Memory B cell (primary cell): ENCODE results near the gene KNSTRN.
A peak's percentile ranks its signal among the peaks of the same experiment; 100 is the strongest.

Source experiments
- ATAC-seq: fragments of 150-1000 bp; cut with Tn5 transposase; 2 replicates; pipeline ENCODE4 v1.10.0; 2021; ENCODE audit warnings: low read depth, mild to moderate bottlenecking, moderate library complexity
- DNase-seq, 2 donors: peaks; one replicate each; pipeline ENCODE4 v3.0.0; 2022; ENCODE audit warnings: low spot score in 2 of 2
- H3K27ac Mint-ChIP-seq: one replicate; pipeline ENCODE4 v1.8.0; 2022; ENCODE audit warnings: mild to moderate bottlenecking, moderate library complexity, mixed read lengths
- H3K27me3 Mint-ChIP-seq: one replicate; pipeline ENCODE4 v1.8.0; 2022; ENCODE audit warnings: mixed read lengths
- H3K36me3 Mint-ChIP-seq: one replicate; pipeline ENCODE4 v1.8.0; 2022; ENCODE audit warnings: mild to moderate bottlenecking, mixed read lengths
- H3K4me1 Mint-ChIP-seq: one replicate; pipeline ENCODE4 v1.8.0; 2022; ENCODE audit warnings: mixed read lengths
- H3K4me3 Mint-ChIP-seq: one replicate; pipeline ENCODE4 v1.8.0; 2022; ENCODE audit warnings: mild to moderate bottlenecking, moderate library complexity, mixed read lengths
- H3K9me3 Mint-ChIP-seq: one replicate; pipeline ENCODE4 v1.8.0; 2022; ENCODE audit warnings: mixed read lengths

The KNSTRN gene

DNA sequence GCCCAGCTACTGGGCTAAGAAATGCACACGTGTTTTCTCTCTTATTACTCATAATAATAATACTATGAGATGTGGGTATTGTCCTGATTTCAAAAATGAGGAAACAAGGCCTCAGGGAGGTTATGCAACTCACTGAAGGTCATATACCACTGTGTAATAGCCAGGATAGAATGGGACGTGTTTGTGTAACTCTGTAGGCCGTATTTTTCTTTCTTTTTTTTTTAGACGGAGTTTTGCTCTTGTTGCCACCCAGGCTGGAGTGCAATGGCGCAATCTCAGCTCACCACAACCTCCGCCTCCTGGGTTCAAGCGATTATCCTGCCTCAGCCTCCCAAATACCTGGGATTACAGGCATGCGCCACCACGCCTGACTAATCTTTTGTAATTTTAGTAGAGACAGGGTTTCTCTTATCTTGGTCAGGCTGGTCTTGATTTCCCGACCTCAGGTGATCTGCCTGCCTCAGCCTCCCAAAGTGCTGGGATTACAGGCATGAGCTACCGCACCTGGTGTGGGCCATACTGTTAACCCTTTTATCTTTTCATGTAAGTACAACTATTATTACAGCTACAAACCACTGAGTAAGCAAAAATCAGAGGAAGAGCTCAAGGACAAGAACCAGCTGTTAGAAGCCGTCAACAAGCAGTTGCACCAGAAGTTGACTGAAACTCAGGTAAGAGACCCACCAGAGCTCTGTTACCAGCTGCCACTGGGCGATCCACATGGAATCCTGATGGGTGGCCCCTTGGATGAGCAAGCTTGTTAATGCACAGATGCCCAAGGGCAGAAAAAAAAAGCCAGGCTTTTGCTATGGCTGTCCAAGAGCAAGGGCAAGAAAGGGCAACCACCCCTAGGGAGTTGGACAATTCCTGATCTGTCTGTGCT lies 6.7 kb downstream of the KNSTRN start:
- Mint-ChIP-seq H3K9me3 (no peaks in the 10 kb centered on the region), H3K4me1 (no peaks in the 10 kb centered on the region), H3K4me3 (no peak overlapping the region), H3K36me3 (peaks cover 19% of the 10 kb centered on the region), H3K27me3 (no peaks in the 10 kb centered on the region), H3K27ac (peak overlapping the region; percentile 12)
- ATAC-seq (no peak), DNase-seq (no peak)

DNA sequence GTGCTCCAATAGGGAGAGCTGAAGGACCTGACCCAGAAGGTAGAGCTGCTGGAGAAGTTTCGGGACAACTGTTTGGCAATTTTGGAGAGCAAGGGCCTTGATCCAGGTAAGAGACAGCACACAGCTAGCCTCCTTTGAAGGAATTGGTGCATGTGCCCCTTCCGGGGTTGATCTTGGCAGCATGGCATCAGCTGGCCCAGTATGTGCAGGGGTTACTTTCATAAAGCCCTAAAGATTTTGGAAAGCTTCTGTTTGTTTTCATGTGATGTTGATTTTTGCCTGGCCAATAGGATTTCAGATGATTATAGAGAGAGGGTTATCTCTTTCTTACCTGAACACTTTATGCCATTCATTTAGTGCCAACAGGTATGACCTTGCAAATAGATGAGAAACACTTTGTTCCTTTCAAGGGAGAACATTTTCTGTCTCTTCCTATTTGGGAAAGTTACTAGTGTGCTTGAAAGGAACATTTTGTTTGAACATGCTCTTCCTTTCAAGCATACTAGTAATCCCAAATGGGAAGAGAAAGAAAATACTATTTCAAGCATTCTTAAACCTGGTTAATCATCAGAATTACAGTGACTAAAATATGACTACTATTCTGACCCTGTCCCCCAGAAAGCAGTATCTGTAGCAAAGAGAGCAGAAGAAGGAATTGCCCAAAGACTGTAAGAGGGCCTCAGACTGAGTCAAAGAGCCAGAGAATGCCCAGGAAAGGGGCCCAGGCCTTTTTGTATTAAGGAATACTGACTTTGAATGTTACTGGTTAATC lies 7.5 kb downstream of the KNSTRN start:
- Mint-ChIP-seq H3K9me3 (no peaks in the 10 kb centered on the region), H3K4me1 (no peaks in the 10 kb centered on the region), H3K4me3 (no peak overlapping the region), H3K27me3 (no peaks in the 10 kb centered on the region), H3K27ac (peak overlapping the region; percentile 12), H3K36me3 (peaks cover 19% of the 10 kb centered on the region)
- DNase-seq = no peak
- no peak for ATAC-seq

DNA sequence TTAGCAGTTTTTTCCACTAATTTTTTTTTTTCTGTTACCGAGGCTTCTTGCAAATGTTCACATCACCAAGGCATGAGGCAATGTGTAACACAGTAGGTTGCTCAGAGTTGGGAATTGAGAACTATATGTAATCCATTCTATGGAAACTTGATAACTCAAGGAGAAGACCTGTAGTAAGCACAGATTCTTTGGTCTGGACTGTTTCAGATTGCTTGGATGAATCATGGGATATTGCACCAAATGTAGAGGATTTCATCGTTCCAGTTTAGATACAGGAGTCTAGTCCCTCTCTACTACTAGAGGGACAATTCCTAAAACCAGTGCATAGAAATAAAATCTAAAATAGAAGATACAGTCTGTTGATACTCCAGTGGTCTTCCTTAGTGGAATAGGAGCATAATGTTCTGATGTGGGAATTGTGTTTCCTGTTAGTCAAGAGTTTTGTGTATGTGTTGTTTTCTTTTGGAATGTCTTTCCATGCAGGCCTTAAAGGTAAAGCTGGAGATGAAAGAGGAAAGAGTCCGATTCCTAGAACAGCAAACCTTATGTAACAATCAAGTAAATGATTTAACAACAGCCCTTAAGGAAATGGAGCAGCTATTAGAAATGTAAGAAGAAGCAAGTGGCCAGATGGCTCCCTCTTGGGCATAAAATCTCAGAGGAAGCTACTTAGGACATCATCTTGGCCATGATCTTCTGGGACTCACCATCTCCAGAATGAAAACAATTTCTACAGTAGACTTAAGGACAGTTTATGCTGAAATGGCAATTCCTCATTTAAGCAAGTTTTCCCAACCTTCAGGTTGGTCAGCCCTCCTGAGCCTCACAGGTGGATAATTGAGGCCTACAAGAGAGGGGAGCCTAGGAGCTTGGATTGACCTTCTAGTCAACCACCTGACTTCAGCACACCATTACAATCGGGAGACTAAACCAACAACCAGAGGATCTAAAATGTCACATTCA lies 10.7 kb downstream of the KNSTRN start:
- Mint-ChIP-seq H3K9me3 (no peaks in the 10 kb centered on the region), H3K27me3 (no peaks in the 10 kb centered on the region), H3K27ac (no peak overlapping the region)

DNA sequence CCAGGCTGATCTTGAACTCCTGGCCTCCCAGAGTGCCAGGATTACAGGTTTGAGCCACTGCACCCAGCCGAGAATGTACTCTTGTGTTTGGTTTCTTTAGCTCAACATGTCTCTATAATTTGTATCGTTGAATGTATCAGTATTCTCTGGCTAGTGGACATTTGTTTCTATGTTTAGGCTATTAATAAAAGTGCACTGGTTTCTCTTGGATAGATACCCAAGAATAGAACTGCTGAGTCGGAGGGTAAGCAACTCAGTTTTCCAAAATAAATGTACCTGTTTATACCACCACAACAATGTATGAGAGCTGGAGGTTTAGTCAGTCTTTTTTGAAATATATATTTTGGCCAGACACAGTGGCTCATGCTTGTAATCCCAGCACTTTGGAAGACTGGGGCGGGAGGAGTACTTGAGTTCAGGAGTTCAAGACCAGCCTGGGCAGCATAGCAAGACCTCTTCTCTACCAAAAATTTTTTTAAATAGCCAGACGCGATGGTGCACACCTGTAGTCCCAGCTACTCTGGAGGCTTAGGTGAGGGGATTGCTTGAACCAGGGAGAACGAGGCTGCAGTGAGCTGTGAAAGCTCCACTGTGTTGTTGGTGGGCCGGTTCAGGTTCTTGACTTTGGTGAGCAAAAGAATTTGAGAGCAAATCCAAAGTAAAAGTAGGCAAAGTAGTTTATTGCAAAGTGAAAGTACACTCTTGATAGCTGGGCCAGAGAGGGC lies 15.3 kb downstream of the KNSTRN start:
- H3K36me3 Mint-ChIP-seq = peaks cover 6% of the 10 kb centered on the region
- H3K27ac Mint-ChIP-seq = no peak overlapping the region
- peaks cover 11% of the 10 kb centered on the region for H3K4me1 Mint-ChIP-seq
- H3K9me3 Mint-ChIP-seq = no peaks in the 10 kb centered on the region
- no peak for DNase-seq
- no peak for ATAC-seq
- peak overlapping the region; percentile 19 for H3K4me3 Mint-ChIP-seq
- H3K27me3 Mint-ChIP-seq = no peaks in the 10 kb centered on the region

More for the DNA sequence above, 10.7 kb downstream of the KNSTRN start:
- DNase-seq = no peak
- peaks cover 12% of the 10 kb centered on the region for H3K36me3 Mint-ChIP-seq
- no peak for ATAC-seq
- no peak overlapping the region for H3K4me3 Mint-ChIP-seq
- H3K4me1 Mint-ChIP-seq = peaks cover 3% of the 10 kb centered on the region

DNA sequence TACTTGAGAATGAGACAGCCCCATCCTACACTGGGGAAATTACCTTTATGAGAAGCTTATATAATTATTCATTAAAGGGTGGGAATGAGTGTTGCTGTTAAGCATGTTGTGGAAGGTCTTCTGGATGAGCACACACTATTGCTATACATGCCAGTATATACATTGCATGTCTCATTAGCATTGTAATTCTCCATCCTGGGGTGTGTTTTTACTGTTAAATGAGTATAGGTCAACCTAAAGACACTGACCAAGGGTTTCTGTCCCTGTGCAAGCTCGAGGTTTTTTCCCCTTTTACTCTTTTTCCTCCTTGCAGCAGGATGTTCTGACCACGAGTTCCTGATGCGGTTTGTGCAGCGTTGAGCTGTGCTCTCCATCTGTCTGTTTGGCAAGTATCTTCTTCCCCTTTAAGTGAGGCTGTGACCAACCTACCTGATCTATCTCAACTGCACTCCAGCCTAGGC lies 15.9 kb downstream of the KNSTRN start:
- DNase-seq = no peak
- Mint-ChIP-seq H3K9me3 (no peaks in the 10 kb centered on the region), H3K36me3 (peaks cover 3% of the 10 kb centered on the region), H3K4me1 (peaks cover 11% of the 10 kb centered on the region), H3K27ac (no peak overlapping the region), H3K27me3 (no peaks in the 10 kb centered on the region), H3K4me3 (peak overlapping the region; percentile 71)
- ATAC-seq = peak; percentile 95

DNA sequence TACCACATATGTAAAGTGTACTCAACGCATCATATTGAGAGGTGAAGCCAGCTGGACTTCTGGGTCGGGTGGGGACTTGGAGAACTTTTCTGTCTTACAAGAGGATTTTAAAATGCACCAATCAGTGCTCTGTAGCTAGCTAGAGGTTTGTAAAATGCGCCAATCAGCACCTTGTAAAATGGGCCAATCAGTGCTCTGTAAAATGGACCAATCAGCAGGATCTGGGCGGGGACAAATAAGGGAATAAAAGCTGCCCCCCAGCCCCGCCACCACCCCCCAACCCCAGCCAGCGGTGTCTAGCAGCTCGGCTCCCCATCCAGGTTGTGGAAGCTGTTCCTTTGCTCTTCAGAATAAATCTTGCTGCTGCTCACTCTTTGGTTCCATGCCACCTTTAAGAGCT lies 16.8 kb downstream of the KNSTRN start:
- Mint-ChIP-seq H3K4me3 (no peak overlapping the region), H3K36me3 (no peaks in the 10 kb centered on the region), H3K9me3 (no peaks in the 10 kb centered on the region), H3K27me3 (no peaks in the 10 kb centered on the region), H3K4me1 (peaks cover 11% of the 10 kb centered on the region), H3K27ac (no peak overlapping the region)
- DNase-seq (no peak), ATAC-seq (no peak)

DNA sequence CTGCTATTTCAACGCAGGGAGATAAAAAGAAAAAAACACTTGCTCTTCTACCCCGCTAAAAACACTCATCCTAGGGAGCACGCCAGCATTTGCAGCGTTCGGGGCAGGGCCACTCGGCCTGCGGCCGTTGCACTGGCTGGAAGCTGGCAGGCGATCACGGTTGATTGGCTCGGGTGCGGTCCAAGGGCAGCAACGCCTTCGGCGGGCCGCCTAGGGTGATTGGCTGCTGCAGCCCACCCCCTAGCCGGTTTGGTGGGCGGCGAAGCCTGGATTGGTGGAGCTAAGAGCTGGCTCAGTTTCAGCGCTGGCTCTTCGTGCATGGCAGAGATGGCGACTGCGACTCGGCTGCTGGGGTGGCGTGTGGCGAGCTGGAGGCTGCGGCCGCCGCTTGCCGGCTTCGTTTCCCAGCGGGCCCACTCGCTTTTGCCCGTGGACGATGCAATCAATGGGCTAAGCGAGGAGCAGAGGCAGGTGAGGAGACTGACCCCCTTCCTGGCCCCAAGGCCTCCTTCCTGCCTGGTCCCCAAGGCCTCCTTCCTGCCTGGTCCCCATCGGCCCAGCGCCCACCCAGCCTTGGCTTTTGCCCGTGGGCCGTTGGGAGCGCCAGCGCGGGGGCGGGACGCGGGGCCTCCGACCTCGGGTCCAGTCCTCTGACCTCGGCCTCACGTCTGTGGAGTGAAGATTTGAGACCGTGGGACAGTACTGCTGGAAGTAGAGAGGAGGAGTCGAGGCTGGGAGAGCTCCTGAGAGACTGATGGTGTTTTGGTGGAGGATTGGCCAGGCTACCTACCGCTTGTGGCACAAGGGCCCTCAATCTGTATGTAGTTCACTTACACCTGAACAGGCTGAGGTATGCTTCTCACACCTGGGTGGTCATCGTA lies 23.2 kb downstream of the KNSTRN start, which contains the start of gene IVD:
Gene IVD, plus strand, starts transcription at position 295 of the 881 bp plus-strand sequence. Its CDS starts 33 bp downstream, at position 328.
- peaks cover 4% of the 10 kb centered on the region for H3K36me3 Mint-ChIP-seq
- H3K27me3 Mint-ChIP-seq = no peaks in the 10 kb centered on the region
- H3K4me3 Mint-ChIP-seq = peak within 1 kb of the TSS; percentile 88
- DNase-seq (peak; percentile 65 to 66), ATAC-seq (peak; percentile 91)
- H3K9me3 Mint-ChIP-seq = no peaks in the 10 kb centered on the region
- H3K4me1 Mint-ChIP-seq = peaks cover 21% of the 10 kb centered on the region
- peak within 1 kb of the TSS; percentile 87 for H3K27ac Mint-ChIP-seq

DNA sequence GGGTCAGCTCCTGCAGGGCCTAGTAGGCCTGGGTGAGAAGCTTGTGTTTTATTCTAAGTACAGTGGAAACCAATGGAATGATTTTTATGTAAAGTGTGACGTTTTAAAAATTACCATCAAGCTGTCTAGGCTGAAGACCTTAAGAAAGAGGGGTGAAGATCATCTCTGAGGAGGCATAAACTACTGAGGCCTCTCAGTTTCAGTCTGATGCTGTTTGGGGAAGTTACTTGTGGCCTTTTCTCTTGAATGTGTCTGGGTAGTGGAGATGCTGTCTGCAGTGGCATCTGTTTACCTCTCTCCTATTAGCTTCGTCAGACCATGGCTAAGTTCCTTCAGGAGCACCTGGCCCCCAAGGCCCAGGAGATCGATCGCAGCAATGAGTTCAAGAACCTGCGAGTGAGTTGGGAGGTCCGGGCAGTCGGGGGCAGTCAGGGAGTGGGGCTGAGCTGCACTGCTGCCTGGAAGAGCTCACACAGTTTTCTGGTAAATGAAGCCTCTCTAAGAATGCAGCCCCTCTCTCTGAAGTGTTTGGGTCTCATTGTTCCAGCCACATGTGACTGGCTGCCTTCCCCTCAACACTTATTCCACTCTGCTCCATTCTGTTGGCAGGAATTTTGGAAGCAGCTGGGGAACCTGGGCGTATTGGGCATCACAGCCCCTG lies 24.9 kb downstream of the KNSTRN start:
- H3K36me3 Mint-ChIP-seq = peaks cover 18% of the 10 kb centered on the region
- H3K9me3 Mint-ChIP-seq = no peaks in the 10 kb centered on the region
- H3K27ac Mint-ChIP-seq = peak overlapping the region; percentile 22
- H3K4me1 Mint-ChIP-seq = peaks cover 21% of the 10 kb centered on the region
- peak overlapping the region; percentile 72 for H3K4me3 Mint-ChIP-seq
- DNase-seq (peak; percentile 25 to 29), ATAC-seq (peak; percentile 68)
- no peaks in the 10 kb centered on the region for H3K27me3 Mint-ChIP-seq

DNA sequence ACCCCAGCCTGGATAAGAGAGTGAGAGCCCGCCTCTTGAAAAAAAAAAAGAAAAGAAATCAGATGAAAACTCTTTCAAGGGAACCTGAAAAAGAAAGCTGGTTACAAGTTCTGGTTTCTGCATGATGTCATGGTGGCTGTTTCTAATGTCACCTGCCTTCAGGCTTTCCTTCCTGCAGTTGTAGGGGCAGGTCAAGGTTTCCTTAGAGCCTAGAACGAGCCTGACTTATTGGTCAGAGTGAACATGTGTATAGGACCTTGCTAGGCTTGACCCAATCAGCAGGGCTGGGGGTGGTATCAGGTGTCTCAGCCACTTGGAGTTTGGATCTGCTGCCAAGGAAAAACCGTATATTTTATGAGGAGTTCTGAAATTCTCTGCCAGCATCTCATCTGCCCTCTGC lies 26.8 kb downstream of the KNSTRN start:
- no peak overlapping the region for H3K4me3 Mint-ChIP-seq
- H3K9me3 Mint-ChIP-seq = no peaks in the 10 kb centered on the region
- DNase-seq (no peak), ATAC-seq (no peak)
- H3K36me3 Mint-ChIP-seq = peaks cover 21% of the 10 kb centered on the region
- H3K27ac Mint-ChIP-seq = no peak overlapping the region
- H3K27me3 Mint-ChIP-seq = no peaks in the 10 kb centered on the region
- peaks cover 21% of the 10 kb centered on the region for H3K4me1 Mint-ChIP-seq

DNA sequence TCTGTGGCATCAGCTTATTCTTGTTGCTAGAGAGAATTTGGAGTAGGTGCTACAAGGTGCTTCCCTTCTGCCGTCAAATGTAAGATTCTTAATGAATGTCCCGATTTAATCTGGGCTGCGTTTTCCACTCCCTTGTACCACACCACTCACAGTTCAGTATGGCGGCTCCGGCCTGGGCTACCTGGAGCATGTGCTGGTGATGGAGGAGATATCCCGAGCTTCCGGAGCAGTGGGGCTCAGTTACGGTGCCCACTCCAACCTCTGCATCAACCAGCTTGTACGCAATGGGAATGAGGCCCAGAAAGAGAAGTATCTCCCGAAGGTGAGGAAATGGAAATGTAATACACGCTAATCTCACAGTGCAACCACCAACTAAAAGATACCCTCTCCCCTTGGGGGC lies 28.0 kb downstream of the KNSTRN start:
- H3K9me3 Mint-ChIP-seq = no peaks in the 10 kb centered on the region

DNA sequence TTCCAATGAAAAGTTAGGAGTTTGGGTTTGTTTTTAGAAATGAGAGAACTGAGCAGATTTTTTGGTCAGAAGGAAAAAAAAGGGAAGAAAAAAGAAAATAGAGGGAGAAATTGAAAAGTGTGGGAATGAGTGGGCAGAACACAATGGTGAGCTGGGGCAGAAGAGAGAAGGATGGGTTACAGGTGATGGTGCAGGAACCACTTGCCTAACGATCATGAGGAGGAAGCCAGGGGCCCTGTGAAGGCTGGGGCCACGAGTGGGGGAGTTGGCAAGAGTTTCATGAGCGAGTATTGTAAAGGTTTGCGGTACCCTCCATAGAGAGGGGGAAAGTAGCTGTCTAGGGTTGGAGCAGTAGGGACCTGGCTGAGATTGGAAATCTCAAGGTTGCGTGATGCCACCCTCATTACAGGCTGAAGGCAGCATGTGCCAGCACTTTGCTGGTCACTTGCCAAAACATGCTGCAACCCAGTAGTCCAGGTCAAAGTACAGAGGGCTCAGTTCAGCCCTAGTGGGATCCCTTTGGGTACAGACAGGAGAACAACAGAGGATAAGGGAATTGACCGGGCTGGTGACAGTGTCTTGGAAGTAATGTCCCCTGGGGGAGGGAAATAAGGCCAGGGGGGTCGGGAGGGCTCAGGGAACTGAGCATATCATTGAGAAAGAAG lies 29.7 kb downstream of the KNSTRN start:
- Mint-ChIP-seq H3K4me3 (no peak overlapping the region), H3K9me3 (no peaks in the 10 kb centered on the region), H3K27me3 (no peaks in the 10 kb centered on the region), H3K36me3 (peaks cover 32% of the 10 kb centered on the region), H3K4me1 (peaks cover 7% of the 10 kb centered on the region), H3K27ac (no peak overlapping the region)
- DNase-seq (no peak), ATAC-seq (no peak)

More for the DNA sequence above, 28.0 kb downstream of the KNSTRN start:
- Mint-ChIP-seq H3K27ac (no peak overlapping the region), H3K36me3 (peaks cover 29% of the 10 kb centered on the region), H3K4me1 (peaks cover 16% of the 10 kb centered on the region), H3K27me3 (no peaks in the 10 kb centered on the region), H3K4me3 (no peak overlapping the region)
- DNase-seq (no peak), ATAC-seq (no peak)
